22Rv1 (cell line): ENCODE results near the gene TMED7.

Source experiments
- ZFX ChIP-seq: fragments of 450-650 bp; IDR thresholded peaks from 2 replicates; pipeline ENCODE4 v1.6.1; 2017; ENCODE audit warnings: antibody characterized with exemption, borderline replicate concordance
- TF ChIP-seq, protein P1 (sequence below): fragments of 450-650 bp; IDR thresholded peaks from 2 replicates; pipeline ENCODE4 v1.5.1; 2017; ENCODE audit warnings: mild to moderate bottlenecking

GRCh38 chr5:115671939-115672338, 46.1 kb upstream of the TMED7 start:
- TF ChIP-seq, protein P1, sequence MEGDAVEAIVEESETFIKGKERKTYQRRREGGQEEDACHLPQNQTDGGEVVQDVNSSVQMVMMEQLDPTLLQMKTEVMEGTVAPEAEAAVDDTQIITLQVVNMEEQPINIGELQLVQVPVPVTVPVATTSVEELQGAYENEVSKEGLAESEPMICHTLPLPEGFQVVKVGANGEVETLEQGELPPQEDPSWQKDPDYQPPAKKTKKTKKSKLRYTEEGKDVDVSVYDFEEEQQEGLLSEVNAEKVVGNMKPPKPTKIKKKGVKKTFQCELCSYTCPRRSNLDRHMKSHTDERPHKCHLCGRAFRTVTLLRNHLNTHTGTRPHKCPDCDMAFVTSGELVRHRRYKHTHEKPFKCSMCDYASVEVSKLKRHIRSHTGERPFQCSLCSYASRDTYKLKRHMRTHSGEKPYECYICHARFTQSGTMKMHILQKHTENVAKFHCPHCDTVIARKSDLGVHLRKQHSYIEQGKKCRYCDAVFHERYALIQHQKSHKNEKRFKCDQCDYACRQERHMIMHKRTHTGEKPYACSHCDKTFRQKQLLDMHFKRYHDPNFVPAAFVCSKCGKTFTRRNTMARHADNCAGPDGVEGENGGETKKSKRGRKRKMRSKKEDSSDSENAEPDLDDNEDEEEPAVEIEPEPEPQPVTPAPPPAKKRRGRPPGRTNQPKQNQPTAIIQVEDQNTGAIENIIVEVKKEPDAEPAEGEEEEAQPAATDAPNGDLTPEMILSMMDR = no peak
- TF ChIP-seq ZFX = no peak
